HG02571 (cell line): ENCODE data around the gene PSMD13.

Source experiments
- ATAC-seq: cut with Tn5 transposase; IDR thresholded peaks from one replicate; pipeline ENCODE4 v1.9.1; 2021; ENCODE audit warnings: mild to moderate bottlenecking, moderate library complexity; ENCODE audit not compliant: unreplicated experiment

The PSMD13 gene

DNA sequence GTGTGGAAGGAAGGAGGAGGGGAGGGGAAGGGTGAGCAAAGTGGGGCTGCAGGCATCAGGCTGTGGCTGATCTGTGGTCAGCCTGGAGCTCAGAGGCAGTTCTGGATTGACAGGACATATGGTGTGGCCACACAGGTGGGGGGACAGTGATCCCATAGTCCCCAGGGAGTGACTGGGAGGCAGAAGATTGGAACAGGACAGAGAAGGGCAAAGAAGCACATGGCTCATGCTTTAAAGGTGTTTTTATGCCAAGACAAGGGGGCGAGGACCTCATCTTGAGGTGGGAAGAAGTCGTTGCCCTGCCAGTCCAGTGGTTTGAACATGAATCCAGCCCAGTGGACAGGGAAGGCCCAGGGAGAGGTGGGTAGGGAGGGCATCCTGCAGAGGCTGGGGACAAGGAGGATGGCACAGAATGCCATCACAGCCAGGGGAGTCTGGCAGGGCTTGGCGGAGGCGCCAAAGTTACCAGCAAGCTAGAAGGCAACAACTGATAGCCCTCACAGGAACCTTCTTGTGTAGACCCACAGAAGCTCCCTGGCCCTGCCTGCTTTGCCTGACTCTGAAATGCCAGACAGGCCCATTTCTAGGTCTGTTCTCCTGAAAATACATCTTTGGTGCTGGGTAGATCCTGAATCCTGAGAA lies 32.7 kb upstream of the PSMD13 start:
- no peak for ATAC-seq

DNA sequence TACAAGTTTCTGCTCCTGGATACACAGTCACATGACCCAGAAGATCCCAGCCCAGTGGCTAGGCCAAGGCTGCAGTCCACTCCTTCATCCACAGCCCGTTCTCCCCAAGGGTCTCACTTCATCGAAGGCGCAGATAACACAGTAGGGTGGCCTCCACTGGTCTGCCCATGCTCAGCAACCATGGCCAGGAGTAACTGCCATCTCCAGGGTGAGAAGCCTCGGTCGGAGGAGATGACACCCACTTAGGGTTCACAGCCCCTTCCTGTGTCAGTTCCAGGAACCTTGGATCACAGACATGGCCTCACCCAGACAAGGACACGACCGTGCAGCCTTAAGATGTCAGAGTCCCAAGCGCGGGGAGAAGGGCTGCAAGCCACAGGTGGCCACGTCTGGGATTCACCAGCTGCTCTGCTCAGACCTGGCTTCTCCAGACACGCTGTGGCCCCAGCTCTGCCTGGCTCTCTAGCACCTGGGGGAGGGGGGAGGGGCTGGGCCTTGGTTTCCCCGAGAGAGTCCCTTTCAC lies 32.1 kb upstream of the PSMD13 start:
- ATAC-seq = no peak

DNA sequence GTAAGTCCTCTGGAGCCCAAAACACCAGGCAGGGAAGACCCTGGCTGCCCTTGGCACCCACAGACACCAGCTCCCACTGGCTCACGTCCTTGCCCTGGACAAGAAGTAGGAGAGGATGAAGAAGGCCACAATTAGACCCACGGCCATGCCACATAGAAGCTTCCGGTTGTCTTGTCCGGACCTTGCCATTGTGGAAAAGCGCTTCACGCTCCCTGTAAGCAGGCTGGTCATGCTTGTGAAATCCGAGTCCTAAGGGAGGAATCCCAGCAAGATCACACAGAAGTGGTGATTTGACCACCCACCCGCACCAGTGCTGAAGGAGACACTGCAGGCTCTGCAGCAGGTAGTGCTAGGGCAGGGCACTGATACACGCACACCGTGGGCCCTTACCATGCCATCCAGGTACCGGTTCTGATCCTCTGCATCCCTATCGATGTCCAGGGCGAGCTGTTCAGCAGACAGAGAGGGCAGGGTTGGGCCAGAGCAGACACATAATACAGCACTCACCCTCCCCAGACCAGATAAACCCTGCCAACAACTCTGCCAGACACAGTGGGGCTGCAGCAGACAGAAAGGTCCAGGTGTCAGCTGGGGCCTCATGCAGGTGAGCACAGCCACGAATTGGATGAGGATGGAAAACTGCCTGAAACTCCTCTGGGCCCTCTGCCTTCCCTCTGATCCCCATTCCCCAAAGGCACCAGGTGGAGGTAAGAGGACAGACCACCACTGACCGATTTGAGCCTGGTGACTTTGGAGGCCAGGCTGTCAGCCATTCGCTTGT lies 31.4 kb upstream of the PSMD13 start:
- ATAC-seq = no peak

DNA sequence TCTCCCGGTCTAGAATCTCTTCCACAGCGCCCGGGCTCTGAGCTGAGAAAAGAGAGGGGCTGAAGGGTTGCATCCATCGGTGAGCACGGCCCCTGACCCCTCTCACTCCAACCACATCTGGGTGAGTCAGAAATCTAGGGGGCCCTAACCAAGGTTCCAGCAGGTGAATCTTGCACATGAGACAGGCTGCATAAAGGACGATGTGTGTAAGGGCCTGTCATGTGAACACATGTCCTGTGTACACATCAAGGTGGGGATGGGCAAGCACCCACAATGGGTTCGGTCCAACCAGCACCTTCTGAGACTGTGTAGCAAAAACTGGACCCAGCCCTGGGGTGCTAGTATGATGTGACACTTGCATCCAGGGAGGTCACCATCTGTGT lies 30.8 kb upstream of the PSMD13 start:
- no peak for ATAC-seq

DNA sequence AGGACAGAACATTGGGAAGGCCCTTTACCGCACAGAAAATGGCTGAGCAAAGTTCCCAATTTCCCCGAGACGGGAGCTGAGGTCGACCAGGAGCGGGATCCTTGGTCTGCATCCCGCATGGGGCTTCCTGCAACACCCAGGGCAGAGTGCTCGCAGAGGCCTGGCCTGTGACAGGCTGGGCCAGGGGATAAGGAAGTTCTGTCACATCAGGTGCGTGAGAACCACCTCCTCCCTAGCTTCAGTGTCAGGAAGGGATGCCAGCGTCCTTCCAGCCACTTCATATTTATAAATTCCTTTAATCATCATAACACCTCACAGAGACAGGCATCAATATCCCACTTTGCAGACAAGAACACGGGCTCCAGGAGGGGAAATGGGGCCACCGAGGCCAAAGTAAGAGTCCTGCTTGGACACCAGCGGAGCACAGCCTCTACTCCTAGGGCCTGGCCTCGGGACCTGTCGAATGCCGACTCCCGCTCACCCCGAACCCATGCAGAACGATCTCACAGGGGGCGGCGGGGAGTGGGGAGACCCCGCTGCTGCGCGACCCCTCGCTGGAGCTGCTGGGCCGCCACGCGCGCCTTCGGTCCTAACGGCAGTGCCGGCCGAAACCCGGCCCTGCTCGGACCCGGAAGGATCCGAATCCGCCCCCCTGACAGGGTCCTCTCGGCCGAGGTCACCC lies 30.1 kb upstream of the PSMD13 start:
- no peak for ATAC-seq

DNA sequence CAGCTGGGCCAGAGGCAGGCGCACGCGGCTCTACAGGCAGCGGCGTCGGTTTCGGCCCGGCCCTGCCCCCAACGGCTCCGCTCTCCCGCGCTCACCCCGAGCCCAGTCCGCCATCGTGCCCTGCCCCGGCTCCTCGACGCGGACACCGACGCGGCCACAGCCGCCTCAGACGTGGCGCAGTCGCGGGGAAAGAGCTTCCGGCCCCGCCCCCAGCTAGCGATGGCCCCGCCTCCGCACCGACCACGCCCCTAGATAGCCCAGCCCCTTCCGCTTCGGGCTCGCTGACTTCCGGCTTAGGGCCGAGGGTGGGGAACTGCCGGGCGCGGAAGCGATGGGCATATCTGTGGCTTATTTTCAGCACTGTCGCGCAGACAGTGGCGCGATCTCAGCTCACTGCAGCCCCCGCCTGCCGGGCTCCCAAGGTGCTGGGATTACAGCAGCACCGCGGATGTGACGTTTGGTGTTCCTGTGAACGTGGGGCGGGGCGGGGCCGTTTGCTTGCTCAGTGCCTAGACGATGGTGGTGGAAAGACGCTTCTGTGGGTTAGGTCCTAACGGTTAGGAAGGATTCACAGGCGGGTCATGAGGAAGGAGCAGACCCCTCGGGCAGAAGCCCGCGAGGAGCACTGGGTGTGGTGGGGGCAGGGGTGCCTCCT lies 29.4 kb upstream of the PSMD13 start, which contains the start of the genes BET1L and RIC8A:
Gene BET1L, minus strand, starts transcription at position 192 of the 655 bp plus-strand sequence. Its CDS starts 78 bp downstream, at position 114.
Gene RIC8A, plus strand, starts transcription at position 501 of the 655 bp plus-strand sequence. CDS start 1,147 bp downstream, outside the sequence.
- peak; percentile 77 for ATAC-seq

DNA sequence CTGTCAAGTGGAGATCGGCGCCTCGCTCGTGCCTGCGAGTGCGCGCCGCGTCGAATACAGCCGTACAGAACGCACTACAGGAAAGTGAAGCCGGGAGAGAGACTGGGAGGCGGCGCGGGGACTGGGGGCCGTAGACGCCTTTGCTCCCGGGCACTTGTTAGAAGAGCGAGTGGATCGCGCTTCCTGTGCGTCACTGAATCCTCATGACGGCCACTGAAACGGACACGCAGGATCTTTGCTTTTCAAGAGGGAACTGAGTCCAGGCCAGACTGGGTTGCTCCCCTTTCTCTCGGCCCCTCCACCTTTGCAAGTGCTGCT lies 29.0 kb upstream of the PSMD13 start:
- no peak for ATAC-seq

DNA sequence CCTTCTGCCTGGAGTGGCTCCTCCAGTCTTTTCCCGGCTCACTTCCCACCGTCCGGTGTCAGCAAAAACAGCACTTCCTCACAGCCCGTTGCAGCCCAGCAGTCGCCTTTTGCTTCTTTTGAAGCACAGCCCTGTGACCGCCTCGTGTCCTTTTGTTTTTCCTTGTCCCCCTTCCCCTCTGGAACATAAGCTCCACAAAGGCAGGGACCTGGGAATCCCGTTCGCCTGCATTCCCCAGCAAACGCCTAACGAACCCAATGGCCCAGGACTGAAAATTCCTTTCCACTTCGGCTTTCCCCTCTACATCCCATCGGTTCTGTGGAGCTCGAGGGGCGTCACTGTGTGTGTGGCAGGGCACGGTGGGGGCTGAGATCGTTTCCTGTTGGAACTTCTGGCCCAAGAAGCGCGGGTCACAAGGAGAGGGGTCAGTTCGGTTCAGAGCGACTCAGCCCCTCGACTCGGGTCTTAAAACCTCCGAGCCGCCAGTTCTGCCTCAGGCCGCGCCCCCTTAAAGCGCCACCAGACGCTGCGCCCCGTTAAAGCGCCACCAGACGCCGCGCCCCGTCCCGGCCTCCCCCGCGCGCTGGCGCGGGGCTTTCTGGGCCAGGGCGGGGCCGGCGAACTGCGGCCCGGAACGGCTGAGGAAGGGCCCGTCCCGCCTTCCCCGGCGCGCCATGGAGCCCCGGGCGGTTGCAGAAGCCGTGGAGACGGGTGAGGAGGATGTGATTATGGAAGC lies 28.4 kb upstream of the PSMD13 start:
- peak; percentile 40 for ATAC-seq

DNA sequence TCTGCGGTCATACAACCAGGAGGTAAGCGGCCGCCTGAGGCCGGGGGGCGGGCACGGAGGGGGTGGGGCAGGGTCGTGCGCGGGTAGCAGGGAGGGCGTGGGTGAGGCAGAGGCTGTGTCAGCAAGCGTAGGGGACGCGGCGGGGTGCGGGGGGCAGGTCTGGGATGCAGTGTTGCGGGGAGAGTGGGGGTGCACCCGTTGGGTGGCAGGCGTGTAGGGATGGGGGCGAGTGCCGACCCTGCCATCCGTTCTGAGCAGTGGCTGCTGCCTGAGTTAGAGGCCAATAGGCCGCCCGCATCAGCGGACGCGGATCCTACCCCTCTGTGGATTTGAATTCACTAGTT lies 27.9 kb upstream of the PSMD13 start:
- no peak for ATAC-seq

DNA sequence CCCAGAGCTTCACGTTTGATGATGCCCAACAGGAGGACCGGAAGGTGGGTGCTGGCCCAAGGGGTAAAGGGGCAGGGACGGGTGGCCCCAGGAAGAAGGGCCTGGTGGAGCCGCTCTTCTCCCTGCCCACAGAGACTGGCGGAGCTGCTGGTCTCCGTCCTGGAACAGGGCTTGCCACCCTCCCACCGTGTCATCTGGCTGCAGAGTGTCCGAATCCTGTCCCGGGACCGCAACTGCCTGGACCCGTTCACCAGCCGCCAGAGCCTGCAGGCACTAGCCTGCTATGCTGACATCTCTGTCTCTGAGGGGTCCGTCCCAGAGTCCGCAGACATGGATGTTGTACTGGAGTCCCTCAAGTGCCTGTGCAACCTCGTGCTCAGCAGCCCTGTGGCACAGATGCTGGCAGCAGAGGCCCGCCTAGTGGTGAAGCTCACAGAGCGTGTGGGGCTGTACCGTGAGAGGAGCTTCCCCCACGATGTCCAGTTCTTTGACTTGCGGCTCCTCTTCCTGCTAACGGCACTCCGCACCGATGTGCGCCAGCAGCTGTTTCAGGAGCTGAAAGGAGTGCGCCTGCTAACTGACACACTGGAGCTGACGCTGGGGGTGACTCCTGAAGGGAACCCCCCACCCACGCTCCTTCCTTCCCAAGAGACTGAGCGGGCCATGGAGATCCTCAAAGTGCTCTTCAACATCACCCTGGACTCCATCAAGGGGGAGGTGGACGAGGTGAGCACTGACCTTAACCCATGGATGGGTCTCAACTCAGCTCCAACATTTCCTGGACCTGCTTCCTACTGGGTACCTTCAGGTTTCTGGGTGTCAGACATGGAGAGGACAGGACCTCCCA lies 27.3 kb upstream of the PSMD13 start:
- ATAC-seq = no peak

DNA sequence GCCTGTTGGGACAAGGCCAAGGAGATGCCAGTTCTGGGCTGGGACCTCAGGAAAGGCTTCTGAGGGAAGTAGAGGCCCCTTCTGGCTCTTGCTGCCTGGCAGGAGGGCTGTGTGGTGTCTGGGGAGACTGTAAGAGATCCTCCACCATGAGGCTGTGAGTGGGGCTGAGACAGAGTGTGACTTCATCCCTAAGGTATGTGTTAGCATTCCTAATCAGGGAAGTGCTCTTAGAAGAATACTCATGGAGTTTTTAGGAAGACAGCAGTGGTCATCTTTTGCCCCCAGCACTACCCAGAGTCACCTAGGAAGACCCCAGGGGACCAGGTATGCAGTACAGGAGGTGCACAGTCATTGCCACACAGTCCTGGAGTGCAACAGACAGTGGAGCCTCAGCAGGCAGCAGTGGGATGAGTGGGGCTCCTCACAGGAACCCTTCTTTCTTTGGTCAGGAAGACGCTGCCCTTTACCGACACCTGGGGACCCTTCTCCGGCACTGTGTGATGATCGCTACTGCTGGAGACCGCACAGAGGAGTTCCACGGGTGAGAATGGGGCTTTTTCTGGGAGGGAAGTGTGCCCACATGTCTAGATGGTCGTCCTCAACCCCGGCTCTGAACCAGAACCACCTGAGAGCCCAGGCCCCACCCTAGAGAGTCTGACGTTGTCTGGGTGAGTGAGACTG lies 26.5 kb upstream of the PSMD13 start:
- no peak for ATAC-seq

DNA sequence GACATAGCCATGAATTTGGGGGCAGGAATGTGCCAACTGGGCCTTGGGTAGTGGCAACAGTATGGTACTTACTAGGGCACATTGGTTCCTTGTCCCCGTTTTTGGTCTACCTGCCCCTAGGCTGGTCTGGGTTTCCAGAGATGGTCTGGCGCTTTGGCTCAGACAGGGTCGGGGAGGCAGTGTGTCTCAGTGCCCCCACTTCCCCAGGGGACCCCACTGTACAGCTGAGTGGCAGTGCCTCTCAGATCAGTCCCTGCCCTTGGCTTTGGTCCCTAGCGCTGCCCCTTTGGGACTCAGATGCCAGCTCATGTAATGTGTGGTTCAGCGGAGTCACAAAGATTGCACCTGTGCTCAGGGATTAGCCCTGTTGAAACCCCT lies 26.0 kb upstream of the PSMD13 start:
- ATAC-seq = no peak

DNA sequence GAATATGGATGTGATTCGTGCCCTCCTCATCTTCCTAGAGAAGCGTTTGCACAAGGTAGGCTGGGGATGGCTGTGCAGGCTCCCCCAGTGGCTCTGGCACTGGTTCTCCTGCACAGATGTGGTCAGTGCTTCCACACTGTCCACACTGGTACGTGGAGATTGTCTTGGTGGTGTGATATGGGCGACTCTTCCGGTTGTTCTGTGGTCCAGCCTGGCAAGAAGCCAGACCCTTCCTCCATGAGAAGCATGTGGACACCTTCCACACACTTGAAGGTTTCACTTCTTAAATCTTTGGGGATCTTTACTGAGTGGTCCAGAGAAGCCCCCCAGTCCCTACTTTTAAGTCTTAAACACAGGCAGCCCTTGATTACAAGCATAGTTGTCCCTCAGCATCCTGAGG lies 25.5 kb upstream of the PSMD13 start:
- ATAC-seq = no peak

DNA sequence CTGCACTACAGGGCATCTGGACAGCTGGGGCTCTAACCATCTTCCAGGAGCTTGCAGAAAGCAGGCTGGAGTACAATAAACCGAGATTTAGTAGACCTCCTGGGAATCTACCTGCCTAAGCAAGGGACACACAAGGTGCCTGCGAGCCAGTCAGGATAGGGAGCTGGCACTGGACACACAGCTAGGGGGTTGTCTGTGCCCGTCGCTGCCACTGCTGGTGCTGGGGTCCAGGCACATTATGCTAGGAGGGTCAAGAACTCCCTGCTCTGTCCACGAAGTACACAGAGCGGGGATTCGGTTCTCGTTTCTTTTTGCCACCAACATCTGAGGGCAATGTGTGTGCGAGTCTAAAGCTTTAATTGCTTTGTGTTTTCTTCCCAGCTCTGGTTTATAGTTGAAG lies 25.0 kb upstream of the PSMD13 start:
- ATAC-seq = no peak

DNA sequence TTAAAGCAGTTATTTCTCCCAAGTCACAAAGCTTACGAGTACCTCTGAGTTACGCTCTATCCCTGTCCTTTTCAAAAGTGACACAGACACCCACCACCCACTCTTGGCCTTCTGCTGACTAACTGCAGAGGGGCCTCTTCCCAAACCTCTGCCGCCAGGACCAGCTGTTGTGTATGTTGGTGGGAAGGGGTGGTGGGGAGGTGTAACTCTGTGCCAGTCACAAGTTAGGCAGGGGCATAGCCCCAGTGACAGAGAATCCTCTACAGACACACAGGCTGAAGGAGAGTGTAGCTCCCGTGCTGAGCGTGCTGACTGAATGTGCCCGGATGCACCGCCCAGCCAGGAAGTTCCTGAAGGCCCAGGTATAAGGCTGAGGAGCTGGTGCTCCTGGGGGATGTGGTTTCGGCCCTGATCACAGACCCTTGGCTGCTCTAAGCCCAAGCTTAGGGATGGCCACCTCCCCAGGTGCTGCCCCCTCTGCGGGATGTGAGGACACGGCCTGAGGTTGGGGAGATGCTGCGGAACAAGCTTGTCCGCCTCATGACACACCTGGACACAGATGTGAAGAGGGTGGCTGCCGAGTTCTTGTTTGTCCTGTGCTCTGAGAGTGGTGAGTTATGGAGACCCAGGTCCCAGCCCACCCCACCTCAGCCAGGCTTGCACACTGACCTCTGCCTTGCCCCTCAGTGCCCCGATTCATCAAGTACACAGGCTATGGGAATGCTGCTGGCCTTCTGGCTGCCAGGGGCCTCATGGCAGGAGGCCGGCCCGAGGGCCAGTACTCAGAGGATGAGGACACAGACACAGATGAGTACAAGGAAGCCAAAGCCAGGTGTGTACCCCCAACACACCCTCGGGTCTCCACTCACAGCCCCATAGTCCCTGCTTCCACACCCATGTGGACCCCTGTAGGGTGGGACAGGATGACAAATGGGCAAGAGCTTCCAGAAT lies 24.4 kb upstream of the PSMD13 start:
- no peak for ATAC-seq

DNA sequence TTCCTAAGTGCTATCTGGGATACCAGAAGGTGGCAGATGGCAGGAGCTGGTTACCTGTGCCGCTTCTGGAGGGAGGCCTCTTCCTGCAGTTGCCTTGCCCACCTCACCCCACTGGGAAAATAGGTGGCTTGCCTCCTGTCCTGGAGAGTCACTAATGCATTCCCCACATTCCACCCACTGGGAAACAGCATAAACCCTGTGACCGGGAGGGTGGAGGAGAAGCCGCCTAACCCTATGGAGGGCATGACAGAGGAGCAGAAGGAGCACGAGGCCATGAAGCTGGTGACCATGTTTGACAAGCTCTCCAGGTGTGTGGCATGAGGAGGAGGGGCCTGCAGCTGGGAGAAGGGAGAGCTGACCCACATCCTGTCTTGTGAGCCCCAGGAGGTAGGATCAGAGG lies 23.7 kb upstream of the PSMD13 start:
- ATAC-seq = no peak

DNA sequence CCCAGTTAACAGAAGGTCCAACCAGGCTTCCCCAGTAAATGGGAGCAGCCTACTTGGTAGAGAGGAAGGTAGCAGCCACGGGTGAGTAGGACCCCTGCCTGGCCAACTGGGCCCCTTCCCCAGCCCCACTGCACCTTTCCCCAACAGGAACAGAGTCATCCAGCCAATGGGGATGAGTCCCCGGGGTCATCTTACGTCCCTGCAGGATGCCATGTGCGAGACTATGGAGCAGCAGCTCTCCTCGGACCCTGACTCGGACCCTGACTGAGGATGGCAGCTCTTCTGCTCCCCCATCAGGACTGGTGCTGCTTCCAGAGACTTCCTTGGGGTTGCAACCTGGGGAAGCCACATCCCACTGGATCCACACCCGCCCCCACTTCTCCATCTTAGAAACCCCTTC lies 22.7 kb upstream of the PSMD13 start:
- no peak for ATAC-seq

DNA sequence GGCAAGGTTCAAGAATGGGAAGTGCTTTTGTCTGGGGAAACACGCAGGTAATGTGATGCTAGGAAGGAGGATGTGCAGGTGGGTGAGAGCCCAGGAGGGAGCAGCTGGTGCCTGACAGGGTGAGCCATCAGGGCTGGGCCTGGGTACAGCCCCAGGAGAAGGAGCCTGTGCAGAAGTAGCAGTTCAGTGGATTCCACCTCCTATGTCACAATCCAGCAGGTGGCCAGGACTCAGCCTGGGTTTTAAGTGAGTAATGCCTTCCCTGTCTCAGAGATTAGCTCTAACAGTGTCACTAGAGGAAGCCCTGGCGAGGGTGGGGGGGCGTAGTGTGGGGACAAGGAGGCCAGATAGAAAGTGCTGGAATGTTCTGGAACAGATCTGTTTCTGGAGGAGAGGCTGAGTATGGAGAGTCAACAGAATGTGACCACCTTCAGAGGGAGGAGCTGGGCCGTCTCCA lies 21.2 kb upstream of the PSMD13 start:
- no peak for ATAC-seq
